ENCODE data around the gene KCNJ4. TPM values are rescaled to one million over a fixed set of nuclear protein-coding genes. Genes with fewer than 3 reads are reported as not detected.
A peak's percentile ranks its signal among the peaks of the same experiment; 100 is the strongest.

KCNJ4 gene
- total and polyA plus RNA-seq, 5 experiments from 2014 or later, result not detected

DNA sequence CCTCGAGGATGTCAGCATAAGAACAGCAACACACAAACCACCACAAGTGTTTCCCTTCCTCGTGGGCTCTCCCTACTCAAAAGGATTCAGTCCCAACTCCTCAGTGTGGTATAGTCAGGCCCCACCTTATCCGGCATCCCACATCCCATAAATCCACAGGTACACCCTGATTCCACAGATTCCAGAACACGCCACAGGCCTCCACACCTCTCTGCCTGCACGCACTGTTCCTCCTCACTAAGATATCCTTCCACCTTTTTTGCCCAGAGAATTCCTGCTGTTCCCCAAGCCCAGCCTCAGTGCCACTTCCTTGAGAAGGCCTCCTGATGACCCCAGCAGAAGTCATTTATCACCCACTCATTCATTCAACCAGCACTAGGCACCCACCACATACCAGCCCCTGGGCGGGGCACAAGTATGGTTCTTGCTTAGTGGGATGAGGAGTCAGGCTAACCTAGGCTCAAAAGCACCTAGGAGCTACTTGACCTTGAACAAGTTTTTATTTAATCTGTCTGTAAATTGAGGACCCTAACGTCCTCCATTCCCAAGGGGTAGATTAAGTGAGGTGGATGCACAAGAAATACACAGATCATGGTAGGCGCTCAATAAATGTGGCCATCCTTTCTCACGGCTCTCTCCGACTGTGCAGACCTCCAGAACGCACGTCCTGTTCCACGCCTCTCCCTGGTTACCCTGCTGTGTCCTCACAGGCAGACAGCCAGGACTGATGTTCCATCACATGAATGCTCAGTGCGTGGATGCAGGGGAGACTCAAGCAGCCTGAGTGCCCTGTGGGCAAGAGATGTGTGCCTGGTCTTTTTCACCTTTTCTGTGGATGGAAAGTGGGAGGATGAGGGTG is 2.1 kb upstream of the KCNJ4 start:
- POLR2A ChIA-PET, result no interaction called here
- Mint-ChIP-seq H3K27me3 (peaks cover 40 to 81% (median 55%) of the 10 kb centered on the region in 5 donors), H3K9me3 (peaks cover 0 to 3% (median 0%) of the 10 kb centered on the region in 9 donors), H3K4me1 (peaks cover 11 to 19% (median 17%) of the 10 kb centered on the region in 4 donors), H3K27ac (peak overlapping the region in 3 of 10 donors; percentile 14 to 61 (median 54)), H3K4me3 (peak overlapping the region; percentile 50 to 88 (median 76)), H3K36me3 (peaks cover 0 to 14% (median 0%) of the 10 kb centered on the region in 3 donors)
- DNase-seq (no peak), ATAC-seq (no peak)

DNA sequence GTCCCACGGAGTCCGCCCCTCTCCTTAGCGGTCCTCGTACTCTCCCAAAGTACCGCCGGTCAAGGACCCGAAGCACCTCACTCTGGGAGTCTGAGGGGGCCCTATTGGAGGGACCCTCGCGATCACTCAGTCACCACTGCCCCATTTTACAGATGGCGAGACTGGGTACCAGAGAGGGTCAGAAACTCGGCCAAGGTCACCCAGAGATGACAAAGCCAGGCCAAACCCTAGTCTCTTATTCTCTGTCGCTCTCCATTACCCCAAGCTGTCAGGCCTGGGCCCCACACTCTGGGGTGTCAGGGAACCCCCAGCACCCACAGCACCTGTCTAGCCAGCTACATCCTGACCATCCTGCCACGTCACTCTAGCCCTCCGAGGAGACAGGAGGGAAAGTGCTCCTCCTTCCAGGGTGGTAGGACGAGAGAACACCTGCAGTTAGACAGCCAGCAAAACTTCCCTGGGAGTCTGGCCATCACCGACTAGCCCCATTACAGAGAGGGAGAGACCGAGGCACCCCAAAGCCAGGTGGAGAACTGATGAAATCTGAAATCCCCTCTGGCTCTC is 1.4 kb upstream of the KCNJ4 start:
- peaks cover 0 to 3% (median 0%) of the 10 kb centered on the region in 9 donors for H3K9me3 Mint-ChIP-seq
- POLR2A ChIA-PET, result no interaction called here
- peaks cover 11 to 19% (median 12%) of the 10 kb centered on the region in 4 donors for H3K4me1 Mint-ChIP-seq
- peak overlapping the region; percentile 50 to 88 (median 76) for H3K4me3 Mint-ChIP-seq
- peak in 1 of 10 donors; percentile 45 for DNase-seq
- peaks cover 38 to 82% (median 55%) of the 10 kb centered on the region in 5 donors for H3K27me3 Mint-ChIP-seq
- peaks cover 0 to 14% (median 0%) of the 10 kb centered on the region in 3 donors for H3K36me3 Mint-ChIP-seq
- peak overlapping the region in 6 of 10 donors; percentile 14 to 70 (median 60) for H3K27ac Mint-ChIP-seq
- no peak for ATAC-seq

DNA sequence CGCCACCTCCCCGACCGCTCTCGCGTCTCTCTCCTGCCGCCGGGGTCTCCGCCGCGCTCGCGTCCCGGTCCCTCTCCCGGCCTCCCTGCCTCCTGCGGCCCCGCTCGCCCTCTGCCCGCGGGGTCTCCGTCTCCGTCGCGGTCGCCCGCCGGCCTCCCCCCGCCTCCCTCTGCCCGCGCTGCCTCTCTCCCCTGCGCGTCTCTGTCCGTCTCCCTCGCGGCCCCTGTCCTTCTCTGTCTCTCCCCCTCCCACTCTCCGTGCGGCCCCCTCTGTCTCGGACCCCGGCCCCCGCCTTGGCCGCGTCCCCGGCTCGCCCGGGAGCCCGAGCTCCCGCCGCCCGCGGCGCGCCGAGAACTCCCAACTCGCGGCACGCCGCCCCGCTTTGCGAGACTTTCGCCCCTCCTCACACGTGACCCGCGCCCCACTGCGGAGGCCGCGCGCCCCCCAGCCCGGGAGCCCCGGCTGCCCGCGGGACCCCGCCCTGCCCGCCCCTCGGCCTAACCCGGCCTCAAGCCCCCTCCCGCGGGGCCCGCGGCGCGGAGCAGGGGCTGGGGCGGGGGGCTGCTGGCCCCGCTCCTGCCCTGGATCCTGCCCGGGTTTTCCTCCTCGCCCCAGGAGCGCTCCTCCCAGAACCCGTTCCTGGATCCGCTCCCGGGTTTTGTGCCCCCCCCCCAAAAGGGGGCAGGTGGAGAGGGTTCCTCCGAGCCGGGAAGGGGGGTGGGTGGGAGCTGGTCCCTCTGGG is 702 bp upstream of the KCNJ4 start:
- H3K27ac Mint-ChIP-seq, result no peak overlapping the region
- H3K27me3 Mint-ChIP-seq, result peaks cover 38 to 85% (median 55%) of the 10 kb centered on the region in 5 donors
- peaks cover 11 to 19% (median 12%) of the 10 kb centered on the region in 4 donors for H3K4me1 Mint-ChIP-seq
- H3K4me3 Mint-ChIP-seq, result peak overlapping the region in 7 of 10 donors; percentile 50 to 88 (median 77)
- DNase-seq, result peak in 2 of 10 donors; percentile 18 to 58
- H3K36me3 Mint-ChIP-seq, result peaks cover 0 to 14% (median 0%) of the 10 kb centered on the region in 3 donors
- POLR2A ChIA-PET, result no interaction called here
- ATAC-seq, result peak in 1 of 2 donors; percentile 24
- peaks cover 0 to 3% (median 0%) of the 10 kb centered on the region in 9 donors for H3K9me3 Mint-ChIP-seq

DNA sequence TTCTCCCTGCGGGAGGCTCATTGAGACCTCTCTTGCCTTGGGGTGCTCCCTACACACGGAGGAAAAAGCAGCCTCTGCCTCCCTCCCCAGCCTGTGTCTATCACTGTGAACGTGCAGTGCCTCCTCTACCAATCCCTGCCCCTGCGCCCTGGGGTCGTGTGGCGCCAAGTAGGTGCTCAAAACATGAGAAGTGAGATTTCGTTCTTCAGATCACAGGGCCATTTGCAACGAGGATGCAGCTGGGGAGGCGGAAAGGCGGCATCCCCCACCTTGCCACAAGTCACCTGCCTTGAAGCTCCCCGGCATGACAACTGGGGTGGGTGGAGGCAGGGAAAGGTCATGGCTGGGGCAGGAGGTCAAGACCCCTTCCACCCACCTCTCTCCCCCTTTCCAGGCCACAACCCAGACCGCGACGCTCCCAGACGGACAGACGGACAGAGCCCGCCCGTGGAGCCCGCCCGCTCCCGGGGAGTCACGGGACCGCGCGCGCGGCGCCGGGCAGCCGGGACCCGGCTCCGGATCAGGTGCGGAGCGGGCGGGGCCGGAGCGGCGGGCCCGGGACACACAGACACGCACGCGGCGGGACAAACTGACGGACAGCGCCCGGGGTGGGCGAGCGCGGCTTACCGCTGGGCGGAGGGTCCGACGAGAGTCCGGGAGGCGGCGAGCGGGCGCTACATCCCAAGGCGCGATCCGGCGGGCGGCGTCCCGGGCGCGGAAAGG is 485 bp downstream of the KCNJ4 start:
- peak overlapping the region in 3 of 10 donors; percentile 27 to 70 (median 34) for H3K27ac Mint-ChIP-seq
- H3K36me3 Mint-ChIP-seq, result peaks cover 0 to 14% (median 0%) of the 10 kb centered on the region in 3 donors
- peaks cover 43 to 87% (median 55%) of the 10 kb centered on the region in 5 donors for H3K27me3 Mint-ChIP-seq
- peaks cover 0 to 3% (median 0%) of the 10 kb centered on the region in 9 donors for H3K9me3 Mint-ChIP-seq
- DNase-seq (peak in 5 of 10 donors; percentile 28 to 63 (median 39)), ATAC-seq (peak; percentile 59 to 74)
- H3K4me1 Mint-ChIP-seq, result peaks cover 11 to 19% (median 12%) of the 10 kb centered on the region in 4 donors
- H3K4me3 Mint-ChIP-seq, result peak overlapping the region; percentile 79 to 90 (median 84)
- POLR2A ChIA-PET, result no interaction called here

DNA sequence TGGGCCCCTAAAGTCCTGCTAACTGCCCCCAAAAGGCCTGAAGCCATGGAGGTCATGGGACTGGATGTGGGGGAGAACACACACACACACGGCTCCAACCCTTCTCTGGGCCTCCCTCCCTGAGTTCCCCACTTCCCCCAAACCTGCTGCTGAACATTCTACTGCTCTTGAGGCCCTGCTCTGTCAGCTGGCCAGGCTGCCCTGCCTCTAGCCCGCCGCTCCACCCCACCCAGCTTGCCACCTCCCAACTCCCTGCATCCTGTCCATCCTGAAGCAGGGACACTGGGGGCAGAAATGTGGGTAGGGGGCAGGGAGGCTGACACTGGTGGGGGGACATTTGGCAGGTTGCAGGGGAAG is 1.0 kb downstream of the KCNJ4 start:
- peaks cover 0 to 14% (median 0%) of the 10 kb centered on the region in 3 donors for H3K36me3 Mint-ChIP-seq
- peaks cover 11 to 19% (median 12%) of the 10 kb centered on the region in 4 donors for H3K4me1 Mint-ChIP-seq
- peaks cover 0 to 3% (median 0%) of the 10 kb centered on the region in 9 donors for H3K9me3 Mint-ChIP-seq
- peak overlapping the region in 7 of 10 donors; percentile 60 to 90 (median 84) for H3K4me3 Mint-ChIP-seq
- peak overlapping the region in 1 of 10 donors; percentile 34 for H3K27ac Mint-ChIP-seq
- POLR2A ChIA-PET, result no interaction called here
- ATAC-seq, result no peak
- H3K27me3 Mint-ChIP-seq, result peaks cover 40 to 87% (median 50%) of the 10 kb centered on the region in 5 donors
- peak in 1 of 10 donors; percentile 45 for DNase-seq

DNA sequence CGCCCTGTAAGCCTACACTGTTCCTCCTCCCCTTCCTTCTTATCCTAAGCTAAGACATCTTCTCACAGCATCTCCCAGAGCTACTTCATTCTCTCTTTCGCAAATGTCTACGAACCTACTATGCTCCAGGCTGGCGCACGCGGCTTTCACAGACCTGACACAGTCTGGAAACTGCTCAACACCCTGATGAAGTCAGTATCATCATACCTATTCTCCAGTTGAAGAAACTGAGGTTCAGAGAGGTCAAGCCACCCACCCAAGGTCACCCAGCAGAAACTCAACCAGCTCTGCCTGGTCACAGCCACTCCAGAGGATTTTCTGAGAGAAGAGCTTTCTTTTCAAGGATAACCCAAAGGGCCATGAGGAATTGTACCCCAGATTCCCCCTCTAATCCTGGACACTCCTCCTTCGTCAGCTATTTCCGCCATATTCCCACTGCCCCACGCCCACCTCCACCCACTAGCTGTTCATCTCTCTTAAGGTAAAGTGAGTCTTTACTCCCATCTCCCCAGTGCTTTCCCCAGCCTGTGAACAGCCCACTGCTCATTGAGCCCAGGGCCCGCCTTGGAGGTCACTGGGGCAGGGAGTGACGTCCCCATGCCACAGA is 1.8 kb downstream of the KCNJ4 start:
- ATAC-seq (no peak), DNase-seq (peak in 1 of 10 donors; percentile 37)
- H3K27me3 Mint-ChIP-seq, result peaks cover 38 to 82% (median 44%) of the 10 kb centered on the region in 5 donors
- POLR2A ChIA-PET, result interaction anchor here (0.6 kb wide), 1 partner anchor 61 kb away, joined by 8 read pairs; no protein-coding TSS in a partner anchor
- no peak overlapping the region for H3K27ac Mint-ChIP-seq
- H3K4me1 Mint-ChIP-seq, result peaks cover 11 to 19% (median 12%) of the 10 kb centered on the region in 4 donors
- peak overlapping the region in 6 of 10 donors; percentile 7 to 68 (median 30) for H3K4me3 Mint-ChIP-seq
- H3K36me3 Mint-ChIP-seq, result peaks cover 0 to 14% (median 0%) of the 10 kb centered on the region in 3 donors
- peaks cover 0 to 3% (median 0%) of the 10 kb centered on the region in 9 donors for H3K9me3 Mint-ChIP-seq

DNA sequence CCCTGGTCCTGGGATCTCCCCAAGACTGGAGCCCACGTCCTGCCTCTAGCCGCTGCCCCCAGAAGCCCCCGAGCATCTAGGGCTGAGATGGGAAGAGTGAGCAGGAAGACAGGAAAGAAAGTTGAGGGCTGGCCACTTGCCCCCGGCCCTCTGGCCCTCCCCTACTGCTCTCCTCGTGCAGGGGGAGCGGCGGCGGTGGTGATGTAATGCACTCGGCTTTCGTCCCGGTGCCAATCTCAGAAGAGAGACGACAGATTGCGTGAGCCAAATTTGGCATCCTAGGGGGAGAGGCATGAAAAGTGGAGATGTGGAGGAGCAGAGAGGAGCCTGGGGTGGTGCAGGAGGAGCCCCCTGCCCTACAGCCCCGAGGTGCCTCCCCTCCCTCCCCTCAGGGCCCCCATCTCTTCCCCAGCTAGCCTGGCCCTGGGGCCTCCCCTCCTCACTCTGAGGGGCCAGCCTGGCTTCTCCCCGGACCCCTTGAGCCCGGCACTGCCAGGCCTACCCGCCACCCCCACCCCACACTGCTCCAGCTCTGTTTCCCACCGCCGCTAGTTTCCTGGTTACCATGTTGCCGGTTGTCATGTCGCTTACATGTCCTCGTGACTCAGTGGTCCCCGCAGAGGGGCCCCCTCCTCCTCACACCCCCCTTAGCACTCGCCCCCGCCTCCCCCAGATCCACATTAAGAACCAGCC is 2.5 kb downstream of the KCNJ4 start:
- Mint-ChIP-seq H3K4me3 (peak overlapping the region in 2 of 10 donors; percentile 34 to 49), H3K4me1 (peaks cover 11 to 19% (median 12%) of the 10 kb centered on the region in 4 donors), H3K27me3 (peaks cover 35 to 75% (median 38%) of the 10 kb centered on the region in 5 donors), H3K27ac (no peak overlapping the region), H3K36me3 (peaks cover 0 to 11% (median 0%) of the 10 kb centered on the region in 3 donors), H3K9me3 (peaks cover 0 to 3% (median 0%) of the 10 kb centered on the region in 9 donors)
- DNase-seq (no peak), ATAC-seq (no peak)
- POLR2A ChIA-PET, result interaction anchor here (0.6 kb wide), 1 partner anchor 62 kb away, joined by 8 read pairs; no protein-coding TSS in a partner anchor

DNA sequence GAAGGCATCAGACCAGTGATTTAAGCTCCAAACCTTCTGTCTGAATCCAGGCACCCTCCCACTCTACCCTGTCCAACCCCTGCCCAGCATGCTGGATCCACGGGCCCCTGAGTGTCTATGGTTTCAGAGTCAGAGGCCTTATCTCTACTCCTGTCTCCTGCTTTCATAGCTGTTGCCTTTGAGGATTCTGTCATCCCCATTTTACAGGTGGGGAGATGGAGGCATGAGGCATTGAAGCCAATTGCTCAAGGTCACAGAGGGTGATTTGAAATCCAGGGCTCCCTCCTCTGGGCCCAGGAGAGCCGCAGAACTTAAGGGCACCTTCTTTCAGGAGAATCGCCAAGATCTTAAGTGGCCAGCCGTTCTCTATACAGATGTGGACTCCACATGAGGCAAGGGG is 3.1 kb downstream of the KCNJ4 start:
- Mint-ChIP-seq H3K27ac (no peak overlapping the region), H3K36me3 (peaks cover 0 to 10% (median 0%) of the 10 kb centered on the region in 3 donors), H3K27me3 (peaks cover 28 to 69% (median 31%) of the 10 kb centered on the region in 5 donors), H3K4me3 (no peak overlapping the region), H3K4me1 (peaks cover 8 to 16% (median 10%) of the 10 kb centered on the region in 4 donors), H3K9me3 (peaks cover 0 to 1% (median 0%) of the 10 kb centered on the region in 9 donors)
- no peak for ATAC-seq
- POLR2A ChIA-PET, result no interaction called here
- no peak for DNase-seq

DNA sequence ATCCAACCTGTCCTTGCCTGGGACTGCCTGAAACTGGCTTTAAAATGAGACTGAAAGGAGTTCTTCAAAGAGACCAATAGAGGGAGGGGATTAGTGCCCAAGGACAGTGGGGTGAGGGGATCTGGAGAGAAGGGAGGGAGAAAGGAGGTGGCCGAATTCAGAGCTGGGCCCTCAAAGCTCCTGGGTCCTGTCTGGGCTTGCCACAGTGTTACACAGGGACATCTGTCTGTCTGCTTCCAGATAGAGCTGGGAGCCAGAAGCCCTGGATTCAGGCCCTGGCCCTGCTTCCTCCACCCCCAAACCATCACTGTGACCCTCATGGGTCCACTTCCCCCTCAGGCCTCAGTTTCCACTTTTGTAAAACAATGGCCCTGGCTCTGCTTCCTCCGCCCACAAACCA is 3.6 kb downstream of the KCNJ4 start:
- H3K27me3 Mint-ChIP-seq, result peaks cover 24 to 64% (median 27%) of the 10 kb centered on the region in 5 donors
- ATAC-seq (no peak), DNase-seq (peak in 1 of 10 donors; percentile 57)
- H3K4me3 Mint-ChIP-seq, result no peak overlapping the region
- no peak overlapping the region for H3K27ac Mint-ChIP-seq
- no peaks in the 10 kb centered on the region for H3K9me3 Mint-ChIP-seq
- peaks cover 0 to 5% (median 0%) of the 10 kb centered on the region in 3 donors for H3K36me3 Mint-ChIP-seq
- POLR2A ChIA-PET, result no interaction called here
- H3K4me1 Mint-ChIP-seq, result peaks cover 5 to 11% (median 7%) of the 10 kb centered on the region in 4 donors

DNA sequence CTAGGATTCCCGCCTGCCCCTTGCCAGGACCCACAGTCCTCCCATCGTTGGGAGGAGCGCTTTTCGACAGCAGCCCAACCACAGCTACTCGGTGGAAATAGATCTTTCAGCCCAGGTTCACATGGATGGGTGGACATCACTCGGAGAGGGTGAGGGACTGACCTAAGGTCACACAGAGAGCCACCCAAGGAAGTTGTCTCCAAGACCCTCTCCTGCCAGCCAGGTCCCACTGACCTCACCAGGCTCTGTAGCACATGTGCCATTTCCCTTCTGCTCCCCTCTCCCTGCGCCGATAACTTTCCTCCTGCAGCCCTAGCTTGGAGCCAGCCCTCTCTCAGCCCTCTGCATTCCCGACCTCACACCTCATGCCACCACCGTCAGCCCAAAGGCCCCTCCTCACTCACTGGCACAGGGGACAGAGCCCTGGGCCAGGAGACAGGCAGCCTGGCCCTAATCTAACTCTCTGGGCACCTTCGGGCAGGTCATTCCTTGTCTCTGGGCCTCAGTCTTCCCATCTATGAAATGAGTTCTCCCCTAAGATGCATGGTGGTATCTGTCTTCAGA is 4.7 kb downstream of the KCNJ4 start:
- Mint-ChIP-seq H3K36me3 (peaks cover 0 to 3% (median 0%) of the 10 kb centered on the region in 3 donors), H3K4me1 (peaks cover 4 to 9% (median 6%) of the 10 kb centered on the region in 4 donors), H3K9me3 (no peaks in the 10 kb centered on the region), H3K4me3 (no peak overlapping the region), H3K27ac (no peak overlapping the region), H3K27me3 (peaks cover 22 to 60% (median 28%) of the 10 kb centered on the region in 5 donors)
- ATAC-seq, result no peak
- POLR2A ChIA-PET, result no interaction called here
- peak in 1 of 10 donors; percentile 43 for DNase-seq

All from naive thymus-derived CD8-positive, alpha-beta T cell (primary cell).